Measurements from ENCODE around the gene TNP2. TPM values are rescaled to one million over a fixed set of nuclear protein-coding genes. Genes with fewer than 3 reads are reported as not detected.

The TNP2 gene
- total RNA-seq, 2 experiments from 2014 or later, result not detected

DNA sequence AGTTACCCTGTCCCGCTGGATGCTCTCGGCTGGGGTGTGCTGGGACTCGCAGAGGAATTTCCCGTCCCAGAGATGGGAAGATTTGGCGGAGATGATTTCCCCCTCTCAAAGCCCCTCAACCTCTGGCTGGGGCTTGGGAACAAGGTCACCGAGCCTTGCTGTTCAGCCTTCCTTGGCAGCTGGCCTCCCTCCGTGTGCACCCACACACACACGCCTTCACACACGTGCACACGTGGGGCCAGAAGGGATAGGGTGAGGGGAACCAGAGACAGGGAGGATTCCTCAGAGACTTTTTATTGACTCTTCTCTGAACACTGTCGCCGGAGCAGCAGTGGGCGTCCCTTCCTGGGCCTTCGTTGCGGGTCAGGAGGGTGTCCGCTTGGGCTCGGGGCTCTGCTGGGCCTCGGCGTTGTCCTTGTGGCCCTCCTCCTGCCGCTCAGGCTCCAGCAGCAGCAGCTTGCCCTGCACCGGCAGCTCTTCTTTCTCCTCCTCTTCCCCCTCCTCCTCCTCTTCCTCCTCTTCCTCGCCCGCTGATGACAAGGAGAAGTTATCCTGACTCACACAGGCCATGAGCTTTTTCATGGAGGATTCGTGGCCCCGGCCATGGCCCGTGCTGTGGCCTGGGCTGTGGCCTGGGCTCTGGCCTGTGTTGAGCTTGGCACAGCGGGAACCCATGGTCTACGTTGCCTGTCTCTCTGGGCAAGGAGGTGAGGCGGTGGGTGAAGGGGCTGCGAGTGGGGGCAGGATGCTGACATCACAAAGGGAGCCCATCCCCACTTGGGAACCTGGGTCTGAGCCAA, 4.0 kb upstream of the TNP2 start, which contains the start of gene PRM3:
Gene PRM3 (minus strand): TSS at position 709 of the 800 bp plus-strand sequence. CDS start 34 bp downstream, at position 675.
- intact Hi-C loops (cut with micrococcal nuclease), result no loop called here
- Mint-ChIP-seq H3K9me3 (no peaks in the 10 kb centered on the region), H3K27me3 (no peaks in the 10 kb centered on the region), H3K36me3 (no peaks in the 10 kb centered on the region), H3K4me1 (ENCODE audit: low read depth) (no peaks in the 10 kb centered on the region), H3K27ac (no peak within 1 kb of the TSS), H3K4me3 (no peak within 1 kb of the TSS)
- ChIA-PET POLR2A (interaction anchor here (0.5 kb wide), 1 partner anchor 687 kb away, joined by 6 read pairs; no protein-coding TSS in a partner anchor), CTCF (no interaction called here)
- DNase-seq, result no peak

DNA sequence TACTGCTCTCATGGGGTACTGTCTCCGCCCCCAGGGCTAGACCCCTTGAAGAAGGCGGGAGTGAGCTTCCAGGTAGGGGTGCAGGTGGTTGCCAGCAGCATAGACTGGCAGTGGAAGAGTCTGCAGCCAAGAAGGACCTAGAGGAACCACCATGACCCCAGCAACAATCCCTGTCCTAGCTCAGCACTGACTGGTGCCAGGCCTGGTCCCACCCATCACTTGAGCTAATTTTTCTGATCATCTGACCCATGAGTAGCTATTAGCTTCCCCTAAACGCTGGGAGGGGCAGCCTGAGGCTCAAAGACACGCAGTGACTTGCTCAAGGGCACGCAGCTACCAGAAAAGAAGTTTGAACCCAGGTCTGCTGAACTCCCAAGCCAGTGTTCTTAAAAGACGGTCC, 3.4 kb upstream of the TNP2 start:
- Mint-ChIP-seq H3K27me3 (no peaks in the 10 kb centered on the region), H3K4me1 (ENCODE audit: low read depth) (no peaks in the 10 kb centered on the region), H3K27ac (no peak overlapping the region), H3K4me3 (no peak overlapping the region), H3K36me3 (no peaks in the 10 kb centered on the region), H3K9me3 (no peaks in the 10 kb centered on the region)
- POLR2A ChIA-PET, result no interaction called here
- CTCF ChIA-PET, result interaction anchor here (2.0 kb wide), 1 partner anchor 99 kb away, joined by 7 read pairs; no protein-coding TSS in a partner anchor
- intact Hi-C loops (cut with micrococcal nuclease), result no loop called here
- DNase-seq, result no peak

DNA sequence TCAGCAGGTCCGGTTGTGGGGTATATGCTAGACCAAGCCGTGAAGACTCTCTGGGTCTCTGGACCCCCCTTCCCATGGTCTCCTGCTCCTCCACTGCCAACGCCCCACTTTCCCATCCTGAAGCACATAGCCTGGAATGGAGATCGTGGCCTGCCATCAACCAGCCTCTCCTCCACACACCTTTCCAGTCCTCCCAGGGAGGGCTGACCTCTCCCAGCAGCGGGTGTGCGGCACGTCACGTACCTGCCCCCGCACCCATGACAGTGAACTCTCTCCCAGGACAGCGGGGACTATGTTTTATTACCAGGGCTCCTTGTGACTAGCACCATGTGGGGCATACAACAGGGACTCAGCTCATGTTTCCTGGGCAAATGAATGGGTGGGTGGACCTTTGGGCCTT, 2.5 kb upstream of the TNP2 start:
- ChIA-PET POLR2A (no interaction called here), CTCF (interaction anchor here (2.0 kb wide), 1 partner anchor 100 kb away, joined by 7 read pairs; no protein-coding TSS in a partner anchor)
- Mint-ChIP-seq H3K27me3 (no peaks in the 10 kb centered on the region), H3K4me3 (no peak overlapping the region), H3K36me3 (no peaks in the 10 kb centered on the region), H3K9me3 (no peaks in the 10 kb centered on the region), H3K4me1 (ENCODE audit: low read depth) (no peaks in the 10 kb centered on the region), H3K27ac (no peak overlapping the region)
- intact Hi-C loops (cut with micrococcal nuclease), result no loop called here
- no peak for DNase-seq

DNA sequence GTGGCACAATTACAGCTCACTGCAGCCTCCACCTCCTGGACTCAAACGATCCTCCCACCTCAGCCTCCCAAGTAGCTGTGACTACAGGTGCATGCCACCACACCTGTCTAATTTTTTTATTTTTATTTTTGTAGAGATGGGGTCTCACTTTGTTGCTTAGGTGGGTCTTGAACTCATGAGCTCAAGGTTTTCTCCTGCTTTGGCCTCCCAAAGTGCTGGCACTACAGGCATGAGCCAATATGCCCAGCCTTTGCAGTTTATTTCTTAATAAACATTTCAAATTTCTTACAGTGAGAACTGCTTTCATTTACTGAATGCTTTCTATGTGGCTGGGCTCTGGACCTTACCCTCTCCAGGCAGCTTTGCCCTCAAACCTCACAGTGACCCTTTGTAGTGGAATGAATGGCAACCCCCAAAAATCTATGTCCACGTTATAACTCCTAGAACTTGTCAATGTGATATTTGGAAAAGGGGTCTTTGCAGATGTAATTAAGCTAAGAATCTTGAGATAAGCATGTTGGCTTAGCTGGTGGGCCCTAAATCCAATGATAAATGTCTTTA, 1.6 kb upstream of the TNP2 start:
- ChIA-PET CTCF (interaction anchor here (2.0 kb wide), 1 partner anchor 101 kb away, joined by 7 read pairs; no protein-coding TSS in a partner anchor), POLR2A (no interaction called here)
- intact Hi-C loops (cut with micrococcal nuclease), result no loop called here
- H3K27me3 Mint-ChIP-seq, result no peaks in the 10 kb centered on the region
- no peaks in the 10 kb centered on the region for H3K4me1 Mint-ChIP-seq (ENCODE audit: low read depth)
- no peaks in the 10 kb centered on the region for H3K9me3 Mint-ChIP-seq
- no peak overlapping the region for H3K4me3 Mint-ChIP-seq
- no peak for DNase-seq
- no peak overlapping the region for H3K27ac Mint-ChIP-seq
- H3K36me3 Mint-ChIP-seq, result no peaks in the 10 kb centered on the region

DNA sequence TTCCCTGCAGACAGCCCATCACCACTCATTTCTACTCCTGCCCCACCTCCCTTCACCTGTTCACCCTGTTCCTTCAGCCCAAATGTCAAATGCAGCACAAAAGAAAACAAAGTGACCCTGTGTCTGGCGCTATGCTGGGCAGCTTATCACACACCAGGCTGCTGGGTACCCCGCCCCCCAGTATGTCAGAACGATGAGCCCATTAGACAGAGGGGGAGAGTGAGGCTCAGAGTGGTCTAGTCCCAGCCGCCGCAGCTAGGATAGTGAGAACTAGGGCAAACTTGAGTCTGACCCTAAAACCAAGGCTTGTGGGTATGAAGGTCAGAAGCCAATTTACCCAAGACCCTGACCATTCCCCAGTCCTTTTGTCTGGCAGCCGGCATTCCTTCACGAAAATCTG, 4.0 kb downstream of the TNP2 start:
- CTCF ChIA-PET, result interaction anchor here (1.8 to 2.1 kb wide), 2 partner anchors 91 to 107 kb away, joined by 6 to 8 read pairs; no protein-coding TSS in a partner anchor

DNA sequence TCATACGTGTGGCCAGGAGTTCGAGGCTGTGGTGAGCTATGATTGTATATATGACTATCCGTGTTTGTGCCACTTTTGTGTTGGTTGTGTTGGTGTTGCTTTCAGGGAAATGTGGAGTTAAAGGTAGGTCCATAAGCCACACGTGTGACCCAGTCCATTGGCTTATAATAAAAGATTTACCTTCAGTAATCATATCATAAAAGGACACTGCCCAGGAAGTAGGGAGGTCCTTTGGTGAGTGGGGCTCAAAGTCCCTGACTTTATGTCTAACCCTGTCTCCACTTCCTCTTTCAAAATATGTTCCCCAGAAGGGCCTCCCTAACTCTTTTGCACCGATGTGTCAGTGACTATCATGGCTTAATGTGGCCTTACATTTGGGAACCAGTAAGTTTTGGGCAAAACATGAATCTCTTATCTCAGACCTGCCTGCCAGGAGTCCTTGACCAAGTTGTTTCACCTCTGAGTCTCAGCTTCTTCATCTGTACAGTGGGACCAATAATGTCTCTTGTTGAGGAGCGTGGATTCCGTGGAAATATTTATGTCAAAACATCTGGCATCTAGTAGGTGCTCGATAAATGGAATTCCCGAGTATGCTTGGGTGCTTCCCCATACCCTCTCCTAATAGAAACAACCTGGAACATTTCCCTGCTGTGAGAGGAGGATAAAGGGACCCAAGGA, 4.8 kb downstream of the TNP2 start:
- intact Hi-C loops (cut with micrococcal nuclease), result loop anchor here (5.0 kb wide), 1 partner anchor 33 kb away; no protein-coding TSS in a partner anchor
- Mint-ChIP-seq H3K27me3 (no peaks in the 10 kb centered on the region), H3K4me1 (ENCODE audit: low read depth) (peaks cover 26% of the 10 kb centered on the region), H3K36me3 (no peaks in the 10 kb centered on the region), H3K4me3 (peak overlapping the region; percentile 24), H3K9me3 (no peaks in the 10 kb centered on the region), H3K27ac (peak overlapping the region; percentile 86)
- ChIA-PET POLR2A (interaction anchor here (0.8 to 1.6 kb wide), 9 partner anchors 10 to 306 kb away, joined by 3 to 5 read pairs (median 4); no protein-coding TSS in a partner anchor), CTCF (interaction anchor here (0.6 to 2.9 kb wide), 7 partner anchors 82 to 300 kb away, joined by 3 to 14 read pairs (median 4); no protein-coding TSS in a partner anchor)
- no peak for DNase-seq

More for the DNA sequence above, 4.0 kb downstream of the TNP2 start:
- Mint-ChIP-seq H3K4me3 (no peak overlapping the region), H3K27me3 (no peaks in the 10 kb centered on the region), H3K4me1 (ENCODE audit: low read depth) (peaks cover 23% of the 10 kb centered on the region), H3K9me3 (no peaks in the 10 kb centered on the region), H3K36me3 (no peaks in the 10 kb centered on the region), H3K27ac (no peak overlapping the region)
- POLR2A ChIA-PET, result no interaction called here
- DNase-seq, result no peak
- intact Hi-C loops (cut with micrococcal nuclease), result no loop called here

DNA sequence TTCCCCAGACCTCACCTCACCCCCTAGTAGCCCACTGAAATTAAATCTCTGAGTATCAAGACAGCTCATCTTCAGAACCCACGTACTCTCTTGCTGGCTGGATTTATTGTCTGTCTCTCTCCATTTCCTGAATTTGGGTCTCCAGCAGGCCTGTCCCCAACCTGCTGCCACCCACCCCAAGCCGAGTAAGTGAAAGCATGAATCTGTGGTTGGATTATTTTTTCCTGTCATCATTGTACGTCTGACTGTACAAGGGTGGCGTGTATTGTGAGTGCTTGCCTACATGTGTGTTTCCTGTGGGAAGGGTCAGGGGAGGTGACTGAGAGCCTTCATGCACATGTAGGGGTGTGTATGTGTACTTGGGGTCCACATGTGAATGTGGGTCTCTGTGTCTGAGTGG, 5.4 kb downstream of the TNP2 start:
- peak; percentile 83 for DNase-seq
- H3K27me3 Mint-ChIP-seq, result no peaks in the 10 kb centered on the region
- ChIA-PET POLR2A (interaction anchor here (0.6 to 1.6 kb wide), 12 partner anchors 10 to 306 kb away, joined by 3 to 5 read pairs (median 3); no protein-coding TSS in a partner anchor), CTCF (interaction anchor here (0.6 to 2.9 kb wide), 11 partner anchors 9 to 299 kb away, joined by 3 to 14 read pairs (median 4); no protein-coding TSS in a partner anchor)
- no peaks in the 10 kb centered on the region for H3K36me3 Mint-ChIP-seq
- H3K4me3 Mint-ChIP-seq, result peak overlapping the region; percentile 24
- peaks cover 32% of the 10 kb centered on the region for H3K4me1 Mint-ChIP-seq (ENCODE audit: low read depth)
- intact Hi-C loops (cut with micrococcal nuclease), result loop anchor here (1.0 to 5.0 kb wide), 3 partner anchors 34 to 91 kb away; no protein-coding TSS in a partner anchor
- no peaks in the 10 kb centered on the region for H3K9me3 Mint-ChIP-seq
- H3K27ac Mint-ChIP-seq, result peak overlapping the region; percentile 86

DNA sequence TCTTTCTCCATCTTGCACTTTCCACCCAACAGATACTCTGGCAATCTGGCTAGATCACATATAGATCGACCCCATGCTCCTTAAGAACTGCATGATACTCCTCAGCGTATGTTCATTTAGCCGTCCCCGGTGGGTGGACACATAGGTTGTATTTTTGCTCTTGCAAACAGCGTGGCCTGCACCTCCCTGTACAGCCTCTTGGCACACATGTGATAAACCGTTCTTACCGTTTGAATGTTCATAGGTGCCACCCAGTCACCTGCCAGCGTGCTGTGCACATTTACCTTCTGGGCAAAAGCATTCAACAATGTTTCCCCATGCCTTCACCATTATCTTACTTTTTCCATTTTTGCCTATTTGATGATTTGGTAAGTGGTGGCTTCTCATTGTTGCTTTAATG, 6.2 kb downstream of the TNP2 start:
- POLR2A ChIA-PET, result interaction anchor here (0.6 to 1.6 kb wide), 10 partner anchors 9 to 305 kb away, joined by 3 to 5 read pairs (median 3); no protein-coding TSS in a partner anchor
- H3K27ac Mint-ChIP-seq, result peak overlapping the region; percentile 10

DNA sequence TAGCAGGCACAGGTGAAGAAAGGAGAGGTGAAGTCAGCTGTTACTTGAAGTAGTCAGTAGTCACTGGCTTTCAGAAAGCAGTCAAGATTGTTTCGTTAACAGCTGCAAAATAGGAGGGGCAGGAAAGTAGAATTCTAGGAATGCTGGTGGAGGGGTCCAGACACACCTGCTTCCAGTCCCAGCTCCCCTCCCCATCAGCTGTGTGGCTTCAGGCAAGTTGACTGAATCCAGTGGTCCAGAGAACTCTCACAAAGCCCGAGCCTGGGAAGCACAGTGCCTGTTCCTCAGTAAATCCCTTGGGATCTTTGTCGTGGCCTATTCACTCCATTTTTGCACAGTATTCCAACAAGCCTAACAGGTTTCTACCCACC, 8.5 kb downstream of the TNP2 start:
- Mint-ChIP-seq H3K4me1 (ENCODE audit: low read depth) (peaks cover 52% of the 10 kb centered on the region), H3K36me3 (peaks cover 8% of the 10 kb centered on the region), H3K4me3 (no peak overlapping the region), H3K9me3 (no peaks in the 10 kb centered on the region), H3K27ac (no peak overlapping the region), H3K27me3 (no peaks in the 10 kb centered on the region)
- CTCF ChIA-PET, result interaction anchor here (0.9 to 1.4 kb wide), 4 partner anchors 94 to 147 kb away, joined by 3 to 5 read pairs (median 4); no protein-coding TSS in a partner anchor
- no peak for DNase-seq
- intact Hi-C loops (cut with micrococcal nuclease), result loop anchor here (5.0 kb wide), 1 partner anchor 37 kb away; no protein-coding TSS in a partner anchor
- POLR2A ChIA-PET, result no interaction called here

More for the DNA sequence above, 6.2 kb downstream of the TNP2 start:
- Mint-ChIP-seq H3K4me1 (ENCODE audit: low read depth) (peaks cover 40% of the 10 kb centered on the region), H3K27me3 (no peaks in the 10 kb centered on the region), H3K4me3 (no peak overlapping the region), H3K9me3 (no peaks in the 10 kb centered on the region), H3K36me3 (no peaks in the 10 kb centered on the region)
- CTCF ChIA-PET, result interaction anchor here (0.8 to 2.9 kb wide), 8 partner anchors 8 to 298 kb away, joined by 3 to 14 read pairs (median 4); no protein-coding TSS in a partner anchor
- intact Hi-C loops (cut with micrococcal nuclease), result loop anchor here (1.0 to 5.0 kb wide), 3 partner anchors 34 to 92 kb away; no protein-coding TSS in a partner anchor
- no peak for DNase-seq

DNA sequence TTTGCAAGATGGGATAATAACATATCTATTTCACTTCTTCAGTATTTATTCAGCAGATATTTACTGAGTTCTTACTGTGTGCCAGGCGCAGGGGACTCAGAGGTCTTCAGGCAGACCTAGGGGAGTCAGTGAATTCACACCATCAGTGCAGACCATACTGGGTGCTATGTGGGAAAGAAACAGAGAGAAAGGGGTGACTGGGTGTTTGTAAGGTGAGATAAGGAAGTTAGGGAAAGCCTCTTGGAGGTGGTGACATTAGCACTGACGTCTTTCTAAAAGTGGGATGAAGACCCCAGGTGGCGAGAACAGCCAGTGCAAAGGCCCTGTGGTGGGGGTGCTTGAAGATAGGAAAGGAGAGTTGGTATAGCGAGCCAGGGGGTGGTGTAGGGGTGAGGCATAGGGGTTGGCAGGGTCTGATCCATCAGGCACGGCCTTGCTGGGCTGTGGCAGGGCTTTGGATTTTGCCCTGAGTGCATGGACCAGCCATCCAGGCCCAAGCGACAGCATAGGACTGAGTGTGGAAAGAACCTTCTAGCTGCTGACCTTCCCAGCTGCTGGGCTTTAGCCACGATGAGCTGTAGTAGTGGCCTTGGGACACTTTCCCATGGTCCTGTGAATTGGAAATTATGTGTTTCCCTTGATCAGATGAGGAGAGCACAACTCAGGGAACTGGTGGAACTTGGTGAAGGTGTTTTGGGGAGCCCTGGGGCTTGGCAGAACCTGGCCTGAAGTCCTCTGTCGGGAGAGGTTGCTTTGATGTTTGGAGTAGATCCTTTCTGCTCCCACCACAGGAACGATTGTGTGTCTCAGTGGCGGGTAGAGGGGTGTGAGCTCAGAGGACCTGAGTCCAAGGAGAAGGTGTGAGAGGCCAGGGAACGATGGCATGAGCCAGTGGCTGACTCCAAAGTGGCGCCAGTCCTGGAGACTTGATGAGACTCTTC, 9.2 kb downstream of the TNP2 start:
- CTCF ChIA-PET, result interaction anchor here (0.9 to 6.8 kb wide), 9 partner anchors 51 to 294 kb away, joined by 3 to 118 read pairs (median 5); no protein-coding TSS in a partner anchor
- Mint-ChIP-seq H3K27ac (no peak overlapping the region), H3K9me3 (no peaks in the 10 kb centered on the region), H3K36me3 (peaks cover 14% of the 10 kb centered on the region), H3K27me3 (no peaks in the 10 kb centered on the region), H3K4me1 (ENCODE audit: low read depth) (peaks cover 52% of the 10 kb centered on the region), H3K4me3 (no peak overlapping the region)
- intact Hi-C loops (cut with micrococcal nuclease), result loop anchor here (5.0 kb wide), 1 partner anchor 37 kb away; no protein-coding TSS in a partner anchor
- POLR2A ChIA-PET, result interaction anchor here (0.9 kb wide), 1 partner anchor 87 kb away, joined by 3 read pairs; no protein-coding TSS in a partner anchor
- no peak for DNase-seq
